ENCODE measurements around the gene CPXCR1.
"Not testable (repeated sequence)": the region's sequence is repeated elsewhere in the genome, so short reads cannot be mapped to it uniquely, and the experiment has no call there.

The CPXCR1 gene

GRCh38 chrX:88746925-88747324 is at the start of gene CPXCR1:
TSS of gene CPXCR1 (plus strand) at chrX:88747225. CDS start at chrX:88753415, 6,190 bp downstream.
- no peak for DNase-seq

- no peak for DNase-seq
Measured at GRCh38 chrX:88735835-88736234, 11.2 kb upstream of the CPXCR1 start.

GRCh38 chrX:88746215-88746614 is 810 bp upstream of the CPXCR1 start:
- DNase-seq: not testable (repeated sequence)

GRCh38 chrX:88752339-88752738 is 5.3 kb downstream of the CPXCR1 start:
- DNase-seq: not testable (repeated sequence)

GRCh38 chrX:88789825-88790224 is 42.8 kb downstream of the CPXCR1 start:
- no peak for DNase-seq

All from NCI-H1048 (cell line).